ENCODE data around the gene PHF21B. TPM values are rescaled to one million over a fixed set of nuclear protein-coding genes. Genes with fewer than 3 reads are reported as not detected.
"Not testable (repeated sequence)": the region's sequence is repeated elsewhere in the genome, so short reads cannot be mapped to it uniquely, and the experiment has no call there.

The PHF21B gene
- polyA plus RNA-seq, 12 donors: 0.28 to 1.7 (median 0.48) TPM; not detected in 2

- DNase-seq: no peak
Measured at GRCh38 chr22:44937216-44937615, 72.6 kb downstream of the PHF21B start.

- DNase-seq: no peak
Measured at GRCh38 chr22:44936201-44936600, 73.6 kb downstream of the PHF21B start.

GRCh38 chr22:44935724-44936123 is 74.1 kb downstream of the PHF21B start:
- DNase-seq: no peak

- no peak for DNase-seq
Measured at GRCh38 chr22:44934454-44934735, 75.4 kb downstream of the PHF21B start.

GRCh38 chr22:44933666-44934453 is 75.9 kb downstream of the PHF21B start:
- DNase-seq: no peak

- DNase-seq: no peak
Measured at GRCh38 chr22:44932493-44932892, 77.3 kb downstream of the PHF21B start.

- no peak for DNase-seq
Measured at GRCh38 chr22:44931766-44932165, 78.0 kb downstream of the PHF21B start.

- DNase-seq: peak; percentile 8
Measured at GRCh38 chr22:44931077-44931540, 78.7 kb downstream of the PHF21B start.

- no peak for DNase-seq
Measured at GRCh38 chr22:44930711-44931035, 79.1 kb downstream of the PHF21B start.

- DNase-seq: no peak
Measured at GRCh38 chr22:44930016-44930710, 79.6 kb downstream of the PHF21B start.

- no peak for DNase-seq
Measured at GRCh38 chr22:44929359-44930015, 80.3 kb downstream of the PHF21B start.

- no peak for DNase-seq
Measured at GRCh38 chr22:44928711-44929358, 81.0 kb downstream of the PHF21B start.

- no peak for DNase-seq
Measured at GRCh38 chr22:44928136-44928463, 81.7 kb downstream of the PHF21B start.

- no peak for DNase-seq
Measured at GRCh38 chr22:44927463-44928135, 82.2 kb downstream of the PHF21B start.

- no peak for DNase-seq
Measured at GRCh38 chr22:44926491-44927415, 83.1 kb downstream of the PHF21B start.

- no peak for DNase-seq
Measured at GRCh38 chr22:44926124-44926475, 83.7 kb downstream of the PHF21B start.

GRCh38 chr22:44925465-44926123 is 84.2 kb downstream of the PHF21B start:
- DNase-seq: no peak

- no peak for DNase-seq
Measured at GRCh38 chr22:44924710-44925109, 85.1 kb downstream of the PHF21B start.

GRCh38 chr22:44924098-44924497 is 85.7 kb downstream of the PHF21B start:
- DNase-seq: no peak

- not testable (repeated sequence) for DNase-seq
Measured at GRCh38 chr22:44921766-44922165, 88.0 kb downstream of the PHF21B start.

All from muscle of arm (tissue), 12 donors.